Kasumi-1 (cell line): ENCODE measurements around the gene GMEB1.
"Not testable (repeated sequence)": the region's sequence is repeated elsewhere in the genome, so short reads cannot be mapped to it uniquely, and the experiment has no call there.

Experiments used
- DNase-seq, 2 experiments: peaks; one replicate each; lab custom pipeline; 2025; lab: John Stamatoyannopoulos, UW

GMEB1 gene

DNA sequence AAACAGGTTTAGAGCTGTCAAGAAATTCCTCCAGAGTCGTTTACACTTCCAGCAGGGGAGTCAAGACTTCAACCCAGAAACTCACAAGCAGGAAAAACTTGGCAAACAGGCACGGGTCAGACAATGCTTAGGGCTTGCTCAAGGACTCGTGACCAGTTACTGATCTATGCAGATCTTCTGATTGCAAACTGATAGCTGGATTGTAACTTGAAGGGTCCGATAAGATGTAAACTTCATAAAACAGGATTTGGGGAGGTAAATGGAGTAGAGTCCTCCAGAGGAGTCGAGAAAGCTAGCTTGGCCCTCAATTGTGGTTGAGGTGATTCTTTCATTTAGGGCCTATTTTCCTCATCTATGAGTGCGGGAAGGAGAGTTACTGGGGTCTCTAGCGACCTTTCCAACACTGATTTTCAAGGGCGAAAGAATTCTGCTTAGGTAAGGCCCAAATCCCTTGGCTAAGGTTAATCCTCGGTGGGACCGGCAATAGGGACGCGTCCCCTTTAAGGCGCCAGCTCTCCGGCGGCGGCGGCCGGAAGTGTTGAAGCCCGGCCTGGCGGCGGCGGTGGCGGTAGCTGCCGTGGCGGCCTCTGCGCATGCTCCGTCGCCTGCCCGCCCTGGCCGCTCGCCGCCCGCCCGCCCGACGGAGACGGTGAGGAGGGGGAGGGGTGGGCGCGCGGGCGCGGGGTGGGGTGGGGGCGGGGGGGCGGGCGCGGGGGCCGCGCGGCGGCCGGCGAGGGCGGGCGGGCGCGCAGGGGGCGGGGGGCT is at the start of gene GMEB1:
Gene GMEB1 (plus strand): TSS at position 594 of the 765 bp plus-strand sequence. CDS start 14,829 bp downstream, outside the sequence.
- DNase-seq: peak; percentile 81 to 82

DNA sequence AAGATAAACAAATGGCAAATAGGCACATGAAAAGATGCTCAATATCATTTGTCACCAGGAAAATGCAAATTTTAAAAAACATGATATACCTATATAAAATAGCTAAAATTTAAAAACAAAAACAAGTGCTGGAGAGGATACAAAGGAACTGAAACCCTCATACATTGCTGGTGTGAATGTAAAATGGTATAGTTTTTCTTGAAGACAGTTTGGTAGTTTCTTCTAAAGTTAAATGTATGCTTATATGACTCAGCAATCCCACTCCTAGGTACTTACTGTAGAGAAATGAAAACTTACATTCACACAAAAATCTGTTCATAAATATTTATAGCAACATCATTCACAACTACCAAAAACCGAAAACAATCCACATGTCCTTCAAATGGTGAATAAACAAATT is 36.9 kb upstream of the GMEB1 start:
- DNase-seq: no peak

GRCh38 chr1:28632560-28632959 is 36.0 kb upstream of the GMEB1 start:
- DNase-seq: no peak

DNA sequence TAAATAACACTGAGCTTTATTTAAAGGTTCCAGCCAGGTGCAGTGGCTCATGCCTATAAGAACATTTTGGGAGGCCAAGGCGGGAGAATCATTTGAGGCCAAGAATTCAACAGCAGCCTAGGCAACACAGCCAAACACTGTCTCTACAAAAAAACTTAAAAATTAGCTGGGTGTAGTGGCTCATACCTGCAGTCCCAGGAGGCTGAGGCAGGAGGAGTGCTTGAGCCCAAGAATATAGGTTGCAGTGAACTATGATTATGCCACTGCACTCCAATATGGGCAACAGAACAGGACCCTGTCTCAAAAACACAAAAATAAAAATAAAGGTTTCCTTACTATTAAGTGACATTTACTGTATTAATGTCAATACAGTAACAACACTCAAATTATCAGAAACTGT is 27.8 kb upstream of the GMEB1 start:
- DNase-seq: peak; percentile 66 to 74

GRCh38 chr1:28642056-28642846 is 26.3 kb upstream of the GMEB1 start:
- peak; percentile 64 to 70 for DNase-seq

- peak; percentile 91 to 93 for DNase-seq
Measured at GRCh38 chr1:28642847-28643635, 25.5 kb upstream of the GMEB1 start, which contains the start of gene TAF12. Gene TAF12 (minus strand): TSS chr1:28643067. CDS start chr1:28622081, 20,986 bp downstream.

- DNase-seq: no peak
Measured at GRCh38 chr1:28644494-28644893, 24.1 kb upstream of the GMEB1 start.

DNA sequence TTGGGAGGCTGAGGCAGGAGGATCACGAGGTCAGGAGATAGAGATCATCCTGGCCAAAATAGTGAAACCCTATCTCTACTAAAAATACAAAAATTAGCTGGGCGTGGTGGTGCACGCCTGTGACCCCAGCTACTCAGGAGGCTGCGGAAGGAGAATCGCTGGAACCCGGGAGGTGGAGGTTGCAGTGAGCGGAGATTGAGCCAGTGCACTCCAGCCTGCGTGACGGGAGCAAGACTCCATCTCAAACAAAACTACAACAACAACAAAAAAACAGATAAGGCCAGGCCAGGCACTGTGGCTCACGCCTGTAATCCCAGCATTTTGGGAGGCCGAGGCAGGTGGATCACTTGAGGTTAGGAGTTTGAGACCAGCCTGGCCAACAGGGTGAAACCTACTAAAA is 23.2 kb upstream of the GMEB1 start:
- not testable (repeated sequence) for DNase-seq

DNA sequence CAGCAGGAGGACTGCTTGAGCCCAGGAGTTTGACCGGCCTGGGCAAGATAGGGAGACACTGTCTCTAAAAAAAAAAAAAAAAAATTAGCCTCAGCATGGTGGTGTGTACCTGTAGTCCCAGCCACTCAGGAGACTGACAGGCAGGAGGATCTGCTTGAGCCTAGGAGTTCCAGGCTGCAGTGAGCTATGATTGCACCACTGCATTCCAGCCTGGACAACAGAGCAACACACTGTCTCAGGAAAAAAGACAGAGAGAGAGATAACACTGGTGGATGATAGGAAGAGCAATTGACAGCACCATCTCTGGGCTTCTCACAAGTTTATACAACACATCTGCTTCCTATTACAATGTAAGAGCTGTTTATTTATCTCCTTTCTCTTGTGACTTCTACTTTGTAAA is 22.5 kb upstream of the GMEB1 start:
- DNase-seq: no peak

- DNase-seq: peak; percentile 93 to 96
Measured at GRCh38 chr1:28648008-28648473, 20.5 kb upstream of the GMEB1 start.

DNA sequence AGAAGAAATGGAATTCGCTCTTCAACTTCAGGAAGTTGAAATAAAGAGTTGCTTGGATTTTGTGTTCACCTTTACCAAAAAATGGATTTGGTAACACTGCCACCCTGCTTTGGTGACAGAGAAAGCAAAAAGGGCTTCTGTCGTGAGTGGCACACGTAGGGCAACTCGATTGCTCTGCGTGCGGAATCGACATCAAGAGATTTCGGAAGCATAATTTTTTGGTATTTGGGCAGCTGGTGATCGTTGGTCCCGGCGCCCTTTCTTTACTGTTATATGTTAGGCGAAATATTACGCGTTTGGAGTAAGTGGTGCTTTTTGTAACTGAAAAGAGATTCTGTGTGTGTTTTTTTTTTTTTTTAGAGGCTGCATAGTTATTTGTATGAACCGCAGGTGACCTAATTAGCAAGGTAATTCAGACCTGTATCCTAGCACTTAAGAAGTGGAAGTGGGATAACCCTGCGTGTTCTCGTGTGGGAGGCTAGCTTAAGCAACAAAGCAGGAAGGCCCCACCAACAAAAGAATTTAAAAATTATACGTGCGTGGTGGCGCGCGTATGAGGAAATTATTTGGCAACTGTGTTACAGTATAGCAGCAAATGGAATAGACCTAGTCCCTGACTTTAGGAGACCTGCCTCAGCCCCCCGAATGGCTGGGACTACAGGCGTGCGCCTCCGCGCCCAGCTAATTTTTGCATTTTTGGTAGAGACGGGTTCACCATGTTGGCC is 19.9 kb upstream of the GMEB1 start, which contains the start of gene RNU11:
Gene RNU11 (plus strand): TSS at position 127 of the 725 bp plus-strand sequence.
- peak; percentile 96 to 97 for DNase-seq

- DNase-seq: not testable (repeated sequence)
Measured at GRCh38 chr1:28653063-28653462, 15.5 kb upstream of the GMEB1 start.

GRCh38 chr1:28653870-28654269 is 14.7 kb upstream of the GMEB1 start:
- DNase-seq: not testable (repeated sequence)

DNA sequence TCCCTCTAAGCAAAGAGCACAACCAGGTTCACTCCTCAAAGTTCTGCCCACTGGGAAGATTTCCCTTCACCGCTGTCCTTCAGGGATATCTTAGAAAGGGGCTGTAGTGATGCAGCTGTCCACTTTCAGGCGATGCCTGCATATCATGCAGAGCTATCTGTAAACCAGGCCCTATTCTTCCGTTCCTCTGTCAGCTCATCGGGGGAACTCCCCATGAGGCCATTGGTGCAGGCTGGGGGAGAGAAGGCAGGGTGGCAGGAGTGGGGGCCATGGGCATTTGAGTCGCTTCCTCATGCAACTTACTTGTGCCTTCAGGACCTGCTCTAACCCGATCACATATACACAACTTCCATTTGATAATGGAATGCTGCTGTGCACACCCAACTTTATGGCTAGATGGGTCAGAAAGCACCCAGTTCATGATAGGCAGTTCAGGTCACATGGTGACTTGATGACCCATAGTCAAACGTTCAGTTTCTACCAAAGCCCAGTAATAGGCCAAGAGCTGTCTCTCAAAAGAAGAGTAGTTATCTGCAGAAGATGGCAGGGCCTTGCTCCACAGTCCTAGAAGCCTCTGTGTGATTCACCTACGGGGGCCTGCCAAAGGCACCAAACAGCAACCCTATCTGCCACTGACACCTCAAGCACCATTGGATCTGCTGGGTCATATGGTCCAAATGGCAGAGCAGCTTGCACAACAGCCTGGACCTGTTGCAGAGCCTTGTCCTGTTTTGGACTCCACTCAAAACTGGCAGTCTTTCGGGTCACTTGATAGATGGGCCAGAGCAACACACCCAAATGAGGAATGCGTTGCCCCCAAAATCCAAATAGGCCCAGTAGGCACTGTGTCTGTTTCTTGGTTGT is 12.9 kb upstream of the GMEB1 start:
- not testable (repeated sequence) for DNase-seq

- DNase-seq: no peak
Measured at GRCh38 chr1:28656335-28656734, 12.2 kb upstream of the GMEB1 start.

- DNase-seq: no peak
Measured at GRCh38 chr1:28663871-28664470, 4.6 kb upstream of the GMEB1 start.

GRCh38 chr1:28666806-28667205 is 1.8 kb upstream of the GMEB1 start:
- no peak for DNase-seq

GRCh38 chr1:28668956-28669723 is 556 bp downstream of the GMEB1 start:
- DNase-seq: peak; percentile 60 to 65

DNA sequence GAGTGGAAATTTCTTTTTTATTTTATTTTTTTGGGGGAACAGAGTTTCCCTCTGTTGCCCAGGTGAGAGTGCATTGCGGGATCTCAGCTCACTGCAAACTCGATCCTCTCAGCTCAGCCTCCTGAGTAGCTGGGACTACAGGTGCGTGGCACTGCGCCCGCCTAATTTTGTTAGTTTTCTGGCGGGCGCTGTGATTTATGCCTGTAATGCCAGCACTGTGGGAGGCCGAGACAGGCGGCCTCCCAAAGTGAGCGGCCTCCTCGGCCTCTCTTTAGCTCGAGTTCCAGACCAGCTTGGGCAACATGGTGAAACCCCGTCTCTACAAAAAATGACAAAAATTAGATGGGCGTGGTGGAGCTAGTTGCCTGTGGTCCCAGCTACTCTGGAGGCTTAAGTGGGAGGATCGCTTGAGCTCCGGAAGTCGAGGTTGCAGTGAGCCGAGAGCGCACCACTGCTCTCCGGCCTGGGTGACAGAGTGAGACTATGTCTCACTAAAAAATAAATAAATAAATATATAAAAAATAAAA is 2.7 kb downstream of the GMEB1 start:
- no peak for DNase-seq
